ENCODE results near the gene SORT1.
"Not testable (repeated sequence)": the region's sequence is repeated elsewhere in the genome, so short reads cannot be mapped to it uniquely, and the experiment has no call there.

Gene SORT1

GRCh38 chr1:109347511-109347910, 50.2 kb downstream of the SORT1 start:
- DNase-seq, result no peak

DNA sequence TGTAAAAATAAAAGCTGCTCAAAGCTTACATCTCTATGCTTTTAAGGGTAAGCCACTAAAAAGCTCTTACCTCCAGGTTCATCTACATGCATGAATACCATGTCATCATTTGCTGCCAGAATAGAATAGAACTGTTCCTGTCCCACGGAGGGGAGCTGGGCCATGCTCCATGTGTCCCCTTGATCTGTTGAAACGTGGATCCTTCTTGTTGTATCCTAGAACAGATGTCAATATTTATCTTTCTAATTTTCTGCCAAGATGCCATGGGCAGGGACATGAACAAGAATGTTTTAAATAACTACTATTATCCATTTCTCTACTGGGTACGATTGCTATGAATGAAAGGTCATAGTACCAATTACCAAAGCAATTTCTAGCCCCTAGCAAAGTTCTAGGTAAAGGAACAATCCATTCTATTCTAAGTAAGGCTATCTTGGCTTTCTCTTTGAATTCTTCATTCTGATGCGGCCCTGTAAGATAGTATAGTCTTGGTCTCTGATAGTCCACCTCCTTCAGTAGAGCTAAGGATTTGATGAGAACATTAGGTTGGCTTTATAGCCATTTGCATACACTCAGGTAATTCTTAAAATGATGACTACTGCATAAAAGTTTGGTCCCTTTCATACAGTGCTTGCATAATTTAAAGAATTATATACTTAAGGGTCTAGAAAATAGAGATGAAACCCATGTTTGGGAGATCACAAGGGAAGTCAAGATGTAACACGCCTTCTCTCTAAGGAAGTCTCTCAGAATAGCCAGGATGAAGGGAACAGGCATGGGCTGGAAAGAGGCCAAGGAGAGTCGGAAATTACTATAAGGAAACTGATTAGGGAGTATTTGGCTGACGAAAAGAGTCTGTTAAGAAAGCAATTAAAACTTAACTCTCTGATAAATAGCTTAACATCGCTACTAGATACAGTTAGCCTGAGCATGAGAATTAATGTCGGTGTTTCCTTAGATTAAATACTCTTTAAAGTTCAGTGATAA, 55.5 kb downstream of the SORT1 start:
- no peak for DNase-seq

DNA sequence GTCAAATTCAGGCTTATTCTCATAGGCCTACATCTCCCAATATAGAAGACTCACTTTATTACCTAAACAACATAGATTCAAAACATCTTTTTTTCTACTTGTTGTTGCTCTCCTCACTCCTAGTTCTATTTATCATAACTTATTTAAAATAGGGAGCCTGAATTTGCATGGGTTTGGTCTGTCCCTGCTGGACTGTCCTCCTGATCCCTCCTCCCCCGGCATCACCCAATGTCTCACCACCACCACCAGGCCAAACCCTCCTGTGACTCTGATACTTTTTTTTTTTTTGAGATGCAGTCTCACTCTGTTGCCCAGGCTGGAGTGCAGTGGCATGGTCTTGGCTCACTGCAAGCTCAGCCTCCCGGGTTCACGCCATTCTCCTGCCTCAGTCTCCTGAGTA, 59.1 kb downstream of the SORT1 start:
- no peak for DNase-seq

- no peak for DNase-seq
Measured at GRCh38 chr1:109338091-109338490, 59.6 kb downstream of the SORT1 start.

DNA sequence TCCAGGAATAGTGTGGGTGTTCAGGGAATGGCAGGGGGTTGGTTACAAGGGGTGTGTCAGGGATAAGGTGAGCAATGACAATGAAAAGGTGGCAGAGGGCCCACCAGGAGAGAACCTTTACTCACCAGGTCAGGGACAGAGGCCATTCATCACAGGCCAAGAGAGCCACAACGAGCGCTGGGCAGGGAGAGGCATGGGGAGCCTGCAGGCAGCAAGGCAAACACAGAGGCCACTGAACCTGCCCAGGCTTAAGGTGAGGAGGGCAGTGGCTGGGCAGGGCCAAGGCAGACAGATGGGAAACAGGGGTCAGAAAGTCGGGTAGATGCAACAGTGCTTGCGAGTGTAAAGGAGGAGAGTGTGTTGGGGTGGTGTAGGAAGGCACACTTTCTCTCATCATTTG, 62.6 kb downstream of the SORT1 start:
- no peak for DNase-seq

DNA sequence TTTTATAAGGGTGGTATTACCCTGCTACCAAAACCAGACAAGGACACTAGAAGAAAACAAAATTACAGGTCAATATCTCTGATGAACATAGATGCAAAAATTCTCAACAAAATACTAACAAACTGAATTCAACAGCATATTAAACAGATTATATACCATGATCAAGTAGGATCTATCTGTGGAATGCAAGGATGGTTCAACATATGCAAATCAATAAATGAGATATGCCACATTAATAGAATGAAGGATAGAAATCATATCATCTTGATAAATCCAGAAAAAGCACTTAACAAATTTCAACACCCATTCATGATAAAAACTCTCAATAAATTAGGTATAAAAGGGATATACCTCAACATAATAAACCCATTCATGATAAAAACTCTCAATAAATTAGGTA, 66.6 kb downstream of the SORT1 start:
- no peak for DNase-seq

GRCh38 chr1:109327285-109327684, 70.4 kb downstream of the SORT1 start:
- DNase-seq, result peak in 25 of 58 donors; percentile 15 to 79 (median 35)

- DNase-seq, result peak in 20 of 58 donors; percentile 13 to 81 (median 40)
Measured at GRCh38 chr1:109322974-109323373, 74.7 kb downstream of the SORT1 start.

DNA sequence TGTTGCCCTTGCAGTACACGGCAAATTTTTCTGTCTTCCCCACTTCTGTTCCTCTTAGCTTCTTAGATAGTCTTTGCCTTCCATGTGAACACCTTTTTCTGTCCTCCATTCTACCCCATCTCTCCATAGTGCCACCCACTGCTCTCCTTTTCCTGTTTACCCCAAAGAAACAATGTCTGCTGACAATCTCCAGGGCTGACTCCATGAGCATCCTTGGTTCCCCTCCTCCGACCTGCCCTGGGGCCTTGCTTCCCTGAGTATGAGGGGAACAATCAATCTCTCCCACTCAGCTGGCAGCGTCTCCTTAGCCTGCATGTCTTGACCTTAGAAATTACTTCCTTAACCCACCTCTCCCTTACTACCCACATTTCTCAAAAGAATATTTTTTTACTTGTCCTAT, 78.6 kb downstream of the SORT1 start:
- no peak for DNase-seq

DNA sequence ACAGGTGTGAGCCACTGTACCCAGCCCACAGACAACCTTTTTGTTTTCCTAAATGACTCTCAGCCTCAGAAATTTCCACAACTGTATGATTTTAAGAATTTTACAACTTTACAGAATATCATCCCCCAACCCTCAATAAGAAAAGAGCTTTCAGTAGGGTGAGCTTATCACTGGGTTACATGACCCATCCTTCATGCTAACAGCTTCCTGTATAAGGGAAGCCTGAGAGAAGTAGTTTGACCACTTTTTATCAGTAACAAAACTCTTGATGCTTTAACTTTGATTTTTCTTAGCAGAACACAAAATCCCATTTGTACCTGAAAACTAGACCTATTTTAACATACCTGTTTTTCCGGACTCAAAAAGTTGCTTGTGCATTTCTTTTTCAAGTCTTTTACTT, 81.2 kb downstream of the SORT1 start:
- DNase-seq, result no peak

DNA sequence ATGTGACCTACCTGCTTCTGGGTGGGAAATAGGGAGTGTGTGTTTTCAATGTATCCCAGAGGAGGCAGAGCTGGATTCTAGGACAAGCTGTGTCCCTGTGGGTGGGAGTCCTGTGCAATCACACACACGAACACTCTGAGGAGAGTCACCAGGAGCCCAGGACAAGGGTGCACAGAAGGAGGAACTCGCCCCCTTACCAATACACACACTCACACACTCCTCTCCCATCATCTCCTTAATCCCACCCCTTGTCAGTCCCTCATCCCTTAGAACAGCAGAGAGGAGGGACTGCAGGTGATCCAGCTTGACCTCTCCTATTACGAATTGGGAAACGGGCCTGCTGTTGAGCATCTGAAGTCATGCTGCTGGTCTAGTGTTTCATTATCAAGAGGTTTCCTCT, 82.4 kb downstream of the SORT1 start:
- DNase-seq, result no peak

- DNase-seq, result no peak
Measured at GRCh38 chr1:109314795-109315194, 82.9 kb downstream of the SORT1 start.

- peak in 51 of 58 donors; percentile 22 to 93 (median 73) for DNase-seq
Measured at GRCh38 chr1:109312978-109313775, 84.5 kb downstream of the SORT1 start.

DNA sequence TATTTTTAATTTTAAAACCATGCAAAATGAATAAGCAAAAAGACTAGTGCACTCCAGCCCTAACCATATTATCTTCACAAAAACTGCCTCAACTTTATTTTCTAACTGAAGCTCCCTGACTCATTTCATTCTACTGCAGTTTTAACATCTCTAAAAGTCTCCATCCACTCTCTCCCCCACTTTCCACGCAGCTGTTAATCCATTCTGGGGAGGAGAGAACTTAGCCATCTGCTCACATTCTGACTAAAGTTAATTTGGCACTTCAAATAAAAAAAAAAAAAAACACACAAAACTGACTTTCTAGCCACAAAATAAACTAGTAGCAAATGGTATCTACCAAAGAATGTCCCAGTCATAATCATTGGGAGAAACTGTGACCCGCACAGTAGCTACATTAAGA, 85.5 kb downstream of the SORT1 start:
- DNase-seq, result peak in 3 of 58 donors; percentile 25 to 50 (median 41)

- no peak for DNase-seq
Measured at GRCh38 chr1:109309347-109309746, 88.4 kb downstream of the SORT1 start.

DNA sequence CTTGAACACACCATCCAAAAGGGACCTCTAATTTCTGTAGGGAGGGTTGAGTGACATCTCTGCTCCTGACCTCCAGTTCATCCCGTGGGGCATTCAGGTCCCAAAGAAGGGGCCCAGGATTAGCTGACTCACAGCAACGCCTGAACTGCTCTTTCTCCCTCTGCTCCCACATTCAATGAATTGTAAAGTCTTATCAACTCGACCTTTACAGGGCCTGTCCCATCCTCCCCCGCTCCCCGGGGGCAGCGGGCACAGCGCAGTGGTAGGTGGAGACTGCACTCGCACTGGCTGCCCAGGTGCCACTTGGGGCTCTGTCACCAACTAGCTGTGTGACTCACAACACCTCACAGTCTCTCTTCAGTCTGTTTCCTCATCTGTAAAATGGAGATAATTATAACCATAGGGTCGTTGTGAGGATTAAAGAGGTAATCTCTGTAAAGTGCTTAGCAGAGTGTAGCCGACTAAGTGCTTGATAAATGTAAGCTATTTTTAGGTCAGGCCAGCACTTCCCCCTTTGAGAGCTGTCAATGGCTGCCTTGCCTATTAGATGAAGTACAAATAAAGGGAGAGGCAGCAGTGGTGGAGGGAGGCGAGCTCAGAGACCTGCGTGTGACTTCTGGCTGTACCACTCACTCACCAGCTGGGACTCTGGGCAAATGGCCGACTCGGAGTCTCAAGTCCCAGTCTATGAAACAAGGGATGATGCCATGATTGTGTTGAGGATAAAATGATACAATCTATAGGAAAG, 90.3 kb downstream of the SORT1 start:
- DNase-seq, result peak in 31 of 58 donors; percentile 13 to 59 (median 41)

- peak in 5 of 58 donors; percentile 26 to 38 (median 36) for DNase-seq
Measured at GRCh38 chr1:109306832-109307273, 90.9 kb downstream of the SORT1 start, which contains the start of gene MYBPHL. TSS of gene MYBPHL (minus strand) at chr1:109307011. CDS start at chr1:109306991, 20 bp downstream.

GRCh38 chr1:109305991-109306390, 91.7 kb downstream of the SORT1 start:
- DNase-seq, result not testable (repeated sequence)

DNA sequence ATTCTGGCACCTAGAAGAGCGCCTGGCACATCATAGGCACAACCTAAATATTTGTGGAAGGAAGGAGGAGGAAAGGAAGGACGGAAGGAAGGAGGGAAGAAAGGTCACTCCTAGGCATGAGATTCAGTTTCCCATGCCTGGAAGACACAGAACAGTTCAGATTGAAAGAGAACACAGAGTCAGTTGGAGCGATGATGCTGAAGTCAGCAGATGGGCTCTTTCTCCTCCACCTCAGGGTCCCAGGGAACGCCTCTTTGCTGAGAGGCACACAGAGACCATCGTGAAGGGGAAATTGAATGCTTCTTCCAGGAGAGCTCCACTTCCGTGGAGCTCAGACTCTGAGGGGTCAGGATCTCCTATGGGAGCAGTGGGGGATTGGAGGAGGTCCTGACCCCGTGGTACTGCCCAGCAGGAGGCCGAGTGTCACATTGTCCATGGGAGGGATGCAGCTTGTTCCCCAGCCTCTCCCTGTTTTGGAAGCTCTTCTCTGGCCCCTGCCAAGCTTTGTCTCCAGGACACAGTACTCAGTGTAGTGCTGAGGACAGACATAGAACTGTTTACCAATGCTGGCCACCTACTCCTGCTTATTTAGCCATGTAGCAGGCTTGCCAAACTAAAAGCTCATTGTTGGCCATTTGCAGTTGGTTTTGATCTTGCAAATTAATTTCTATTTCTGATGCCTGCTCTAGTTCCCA, 93.3 kb downstream of the SORT1 start:
- DNase-seq, result peak in 51 of 58 donors; percentile 31 to 93 (median 75)

GRCh38 chr1:109301874-109302273, 95.8 kb downstream of the SORT1 start:
- DNase-seq, result no peak
